Coronary artery (tissue), 2 donors: Measurements from ENCODE around the gene TDRD6.

Experiments used
- DNase-seq: peaks from one replicate; pipeline ENCODE4 v3.0.0-alpha.2; 2017; ENCODE audit warnings: low spot score
- H3K27ac ChIP-seq, 2 donors: fragments of 200-600 bp; sonication (generic); one replicate each; pipeline ENCODE4 v1.5.1; 2016 to 2019
- H3K4me3 ChIP-seq: fragments of 200-600 bp; sonication (generic); 2 replicates; pipeline ENCODE4 v1.5.1; 2016; ENCODE audit warnings: mild to moderate bottlenecking, moderate library complexity
- CTCF ChIP-seq: fragments of 200-600 bp; sonication (generic); IDR thresholded peaks from one replicate; pipeline ENCODE4 v1.5.1; 2019; ENCODE audit warnings: antibody characterized with exemption

Gene TDRD6

GRCh38 chr6:46699970-46700369 is 12.3 kb downstream of the TDRD6 start:
- no peak for DNase-seq
- no peak for TF ChIP-seq CTCF

GRCh38 chr6:46704562-46704961 is 16.9 kb downstream of the TDRD6 start:
- no peak for TF ChIP-seq CTCF
- DNase-seq, result no peak
- Histone ChIP-seq H3K4me3 (no peak overlapping the region), H3K27ac (no peak overlapping the region)

More at GRCh38 chr6:46699970-46700369, 12.3 kb downstream of the TDRD6 start:
- Histone ChIP-seq H3K27ac (no peak overlapping the region), H3K4me3 (no peak overlapping the region)

- Histone ChIP-seq H3K4me3 (no peak overlapping the region), H3K27ac (no peak overlapping the region)
- no peak for DNase-seq
- no peak for TF ChIP-seq CTCF
Observed at GRCh38 chr6:46706464-46706863, 18.8 kb downstream of the TDRD6 start.

GRCh38 chr6:46711491-46711890 is 23.8 kb downstream of the TDRD6 start:
- DNase-seq, result no peak
- H3K27ac ChIP-seq, result no peak overlapping the region
- TF ChIP-seq CTCF, result no peak

GRCh38 chr6:46715141-46715540 is 27.5 kb downstream of the TDRD6 start:
- no peak for DNase-seq
- Histone ChIP-seq H3K27ac (no peak overlapping the region), H3K4me3 (no peak overlapping the region)
- TF ChIP-seq CTCF, result no peak

More at GRCh38 chr6:46711491-46711890, 23.8 kb downstream of the TDRD6 start:
- H3K4me3 ChIP-seq, result no peak overlapping the region

GRCh38 chr6:46719099-46719498 is 31.4 kb downstream of the TDRD6 start:
- Histone ChIP-seq H3K4me3 (no peak overlapping the region), H3K27ac (no peak overlapping the region)
- no peak for TF ChIP-seq CTCF
- DNase-seq, result no peak

- DNase-seq, result no peak
- no peak for TF ChIP-seq CTCF
- no peak overlapping the region for H3K4me3 ChIP-seq
- no peak overlapping the region for H3K27ac ChIP-seq
Observed at GRCh38 chr6:46720401-46720800, 32.7 kb downstream of the TDRD6 start.
